OCI-LY3 (cell line): ENCODE results near the gene PIGM.

Experiments used
- H2AFZ ChIP-seq: fragments of 200-600, 300-600 bp; shearing (Covaris generic); 2 replicates; pipeline ENCODE4 v1.6.0; 2014; ENCODE audit warnings: antibody characterized with exemption, low read depth, low read length
- H3K27ac ChIP-seq: fragments of 200-600, 300-600 bp; sonication (generic); 2 replicates; pipeline ENCODE4 v1.5.1; 2014; ENCODE audit warnings: mild to moderate bottlenecking, low read length, moderate library complexity, mixed read lengths
- H3K27me3 ChIP-seq: fragments of 200-600, 300-600 bp; sonication (generic); 2 replicates; pipeline ENCODE4 v1.6.1; 2014; ENCODE audit warnings: low read depth, low read length, mixed read lengths
- H3K36me3 ChIP-seq: fragments of 200-600, 300-600 bp; sonication (generic); replicated peaks from 2 replicates; pipeline ENCODE3; 2014; ENCODE audit warnings: low read depth, low read length, mixed read lengths
- H3K4me1 ChIP-seq: fragments of 300-600, 200-600 bp; sonication (generic); 2 replicates; pipeline ENCODE4 v1.6.1; 2014; ENCODE audit warnings: low read length, mixed read lengths
- H3K4me2 ChIP-seq: fragments of 200-600, 300-600 bp; sonication (generic); 2 replicates; pipeline ENCODE4 v1.6.1; 2014; ENCODE audit warnings: low read length, mixed read lengths
- H3K4me3 ChIP-seq: fragments of 300-600, 200-600 bp; sonication (generic); 2 replicates; pipeline ENCODE4 v1.5.1; 2014; ENCODE audit warnings: antibody characterized with exemption, mild to moderate bottlenecking, low read length, moderate library complexity
- H3K79me2 ChIP-seq: fragments of 300-600, 200-600 bp; shearing (Covaris generic); 2 replicates; pipeline ENCODE4 v1.6.1; 2014; ENCODE audit warnings: mild to moderate bottlenecking, low read length, mixed read lengths
- H3K9ac ChIP-seq: fragments of 300-600, 200-600 bp; shearing (Covaris generic); 2 replicates; pipeline ENCODE4 v1.6.0; 2014; ENCODE audit warnings: mild to moderate bottlenecking, low read length, moderate library complexity
- H3K9me3 ChIP-seq: fragments of 200-600, 300-600 bp; shearing (Covaris generic); 2 replicates; pipeline ENCODE4 v1.6.1; 2014; ENCODE audit warnings: low read length, mixed read lengths; ENCODE audit not compliant: insufficient read depth
- H4K20me1 ChIP-seq: fragments of 200-600, 300-600 bp; sonication (generic); 2 replicates; pipeline ENCODE4 v1.6.1; 2016; ENCODE audit warnings: low read length, mixed read lengths; ENCODE audit not compliant: insufficient read depth
- EZH2phosphoT487 ChIP-seq: fragments of 200-600 bp; shearing (Covaris generic); IDR thresholded peaks from 2 replicates; pipeline ENCODE4 v1.6.1; 2018; ENCODE audit warnings: antibody characterized with exemption, mixed run types, low read depth
- TF ChIP-seq, protein P1 (sequence below): fragments of 200-600, 300-600 bp; sonication (generic); IDR thresholded peaks from 2 replicates; pipeline ENCODE4 v1.5.1; 2014; ENCODE audit warnings: antibody characterized with exemption, low read length, low read depth

The PIGM gene

DNA sequence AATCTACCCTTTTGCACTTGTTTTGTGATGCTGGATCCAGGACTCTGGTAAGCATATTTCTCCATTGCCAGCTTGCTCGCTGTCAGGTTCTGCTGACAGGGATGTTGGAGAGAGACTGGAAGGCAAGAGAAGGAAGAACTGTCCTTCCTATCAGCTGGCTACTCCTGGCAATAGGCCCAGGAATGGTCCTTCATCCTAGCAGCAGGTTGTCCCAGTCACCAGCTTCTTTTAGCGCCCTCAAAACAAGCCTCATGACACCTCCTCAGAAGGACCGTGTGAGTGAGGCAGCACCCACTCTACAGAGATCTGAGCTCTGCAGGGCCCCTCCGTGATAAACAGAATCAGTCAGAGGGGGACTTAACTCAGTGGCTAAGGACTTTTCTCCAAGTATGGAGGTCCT, 44.6 kb downstream of the PIGM start:
- Histone ChIP-seq H3K4me3 (no peak overlapping the region), H4K20me1 (no peaks in the 10 kb centered on the region), H3K36me3 (no peaks in the 10 kb centered on the region), H3K4me2 (no peak overlapping the region), H3K79me2 (no peaks in the 10 kb centered on the region), H3K4me1 (peaks cover 8% of the 10 kb centered on the region), H3K27me3 (peaks cover 33% of the 10 kb centered on the region), H3K9ac (no peak overlapping the region), H3K9me3 (no peaks in the 10 kb centered on the region), H3K27ac (no peak overlapping the region), H2AFZ (no peak overlapping the region)
- no peak for TF ChIP-seq EZH2phosphoT487
- TF ChIP-seq, protein P1, sequence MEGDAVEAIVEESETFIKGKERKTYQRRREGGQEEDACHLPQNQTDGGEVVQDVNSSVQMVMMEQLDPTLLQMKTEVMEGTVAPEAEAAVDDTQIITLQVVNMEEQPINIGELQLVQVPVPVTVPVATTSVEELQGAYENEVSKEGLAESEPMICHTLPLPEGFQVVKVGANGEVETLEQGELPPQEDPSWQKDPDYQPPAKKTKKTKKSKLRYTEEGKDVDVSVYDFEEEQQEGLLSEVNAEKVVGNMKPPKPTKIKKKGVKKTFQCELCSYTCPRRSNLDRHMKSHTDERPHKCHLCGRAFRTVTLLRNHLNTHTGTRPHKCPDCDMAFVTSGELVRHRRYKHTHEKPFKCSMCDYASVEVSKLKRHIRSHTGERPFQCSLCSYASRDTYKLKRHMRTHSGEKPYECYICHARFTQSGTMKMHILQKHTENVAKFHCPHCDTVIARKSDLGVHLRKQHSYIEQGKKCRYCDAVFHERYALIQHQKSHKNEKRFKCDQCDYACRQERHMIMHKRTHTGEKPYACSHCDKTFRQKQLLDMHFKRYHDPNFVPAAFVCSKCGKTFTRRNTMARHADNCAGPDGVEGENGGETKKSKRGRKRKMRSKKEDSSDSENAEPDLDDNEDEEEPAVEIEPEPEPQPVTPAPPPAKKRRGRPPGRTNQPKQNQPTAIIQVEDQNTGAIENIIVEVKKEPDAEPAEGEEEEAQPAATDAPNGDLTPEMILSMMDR = no peak

GRCh38 chr1:159986531-159986930, 45.3 kb downstream of the PIGM start:
- Histone ChIP-seq H3K9ac (no peak overlapping the region), H3K27me3 (peaks cover 29% of the 10 kb centered on the region), H3K4me2 (no peak overlapping the region), H3K27ac (no peak overlapping the region), H3K4me3 (no peak overlapping the region), H3K79me2 (no peaks in the 10 kb centered on the region), H2AFZ (no peak overlapping the region), H3K4me1 (peaks cover 5% of the 10 kb centered on the region), H3K9me3 (no peaks in the 10 kb centered on the region), H4K20me1 (no peaks in the 10 kb centered on the region), H3K36me3 (no peaks in the 10 kb centered on the region)
- TF ChIP-seq, protein P1 = no peak
- TF ChIP-seq EZH2phosphoT487 = no peak

GRCh38 chr1:159986093-159986492, 45.7 kb downstream of the PIGM start:
- Histone ChIP-seq H3K27ac (no peak overlapping the region), H2AFZ (no peak overlapping the region), H3K4me2 (no peak overlapping the region), H3K9me3 (no peaks in the 10 kb centered on the region), H3K79me2 (no peaks in the 10 kb centered on the region), H3K4me1 (peaks cover 1% of the 10 kb centered on the region), H4K20me1 (no peaks in the 10 kb centered on the region), H3K9ac (no peak overlapping the region), H3K4me3 (no peak overlapping the region), H3K27me3 (peaks cover 29% of the 10 kb centered on the region), H3K36me3 (no peaks in the 10 kb centered on the region)
- TF ChIP-seq, protein P1 = no peak
- no peak for TF ChIP-seq EZH2phosphoT487

DNA sequence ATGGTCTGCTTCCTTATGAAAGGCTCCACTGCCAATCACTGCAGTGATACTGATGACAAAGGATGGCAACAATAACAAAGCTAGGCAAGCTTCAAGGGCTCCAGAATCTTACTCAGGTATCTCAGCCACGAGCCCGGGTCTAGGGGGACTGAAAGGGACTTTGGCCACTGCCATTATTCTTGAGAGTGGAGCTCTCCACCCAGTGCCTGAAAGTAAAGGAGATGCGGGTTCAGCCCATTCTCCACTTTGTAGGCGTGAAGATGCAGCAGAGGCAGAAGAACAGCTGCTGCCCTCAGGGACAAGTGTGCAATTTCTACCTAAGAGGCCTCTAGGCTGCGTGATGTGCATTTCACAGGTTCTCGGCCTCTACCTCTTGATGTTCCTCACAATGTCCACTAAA, 46.3 kb downstream of the PIGM start:
- Histone ChIP-seq H2AFZ (no peak overlapping the region), H3K9me3 (no peaks in the 10 kb centered on the region), H4K20me1 (no peaks in the 10 kb centered on the region), H3K4me2 (no peak overlapping the region), H3K4me1 (no peaks in the 10 kb centered on the region), H3K27ac (no peak overlapping the region), H3K36me3 (no peaks in the 10 kb centered on the region), H3K9ac (no peak overlapping the region), H3K79me2 (no peaks in the 10 kb centered on the region), H3K27me3 (peaks cover 33% of the 10 kb centered on the region), H3K4me3 (no peak overlapping the region)
- TF ChIP-seq, protein P1 = no peak
- TF ChIP-seq EZH2phosphoT487 = no peak
